Measurements from ENCODE around the gene TMEM208.

Gene TMEM208

GRCh38 chr16:67277294-67277998 lies 50.5 kb downstream of the TMEM208 start:
- peak overlapping the region; percentile 96 for H3K27ac ChIP-seq

GRCh38 chr16:67277999-67278772 lies 51.3 kb downstream of the TMEM208 start:
- no peak for TF ChIP-seq ZFX (IDR thresholded peaks at IDR 0.05)
- no peak for TF ChIP-seq CTCF (conservative IDR thresholded peaks at IDR 0.05)
- H3K27ac ChIP-seq, result peak overlapping the region; percentile 96

More at GRCh38 chr16:67277294-67277998, 50.5 kb downstream of the TMEM208 start:
- no peak for TF ChIP-seq ZFX (IDR thresholded peaks at IDR 0.05)
- TF ChIP-seq CTCF (conservative IDR thresholded peaks at IDR 0.05), result no peak
